ENCODE measurements around the gene SNAPC2. TPM values are rescaled to one million over a fixed set of nuclear protein-coding genes. Genes with fewer than 3 reads are reported as not detected.

Gene SNAPC2
- total RNA-seq, 1 donor from 2014 or later, result 10.8 TPM

- Mint-ChIP-seq H3K4me3 (ENCODE audit: low read depth) (no peak overlapping the region), H3K4me1 (ENCODE audit: low read depth) (no peaks in the 10 kb centered on the region), H3K36me3 (ENCODE audit: insufficient read depth) (no peaks in the 10 kb centered on the region), H3K27ac (no peak overlapping the region), H3K9me3 (ENCODE audit: low read depth) (no peaks in the 10 kb centered on the region), H3K27me3 (peaks cover 10% of the 10 kb centered on the region)
- no peak for DNase-seq (ENCODE audit: low spot score, unreplicated experiment)
- TF ChIP-seq, protein P1, sequence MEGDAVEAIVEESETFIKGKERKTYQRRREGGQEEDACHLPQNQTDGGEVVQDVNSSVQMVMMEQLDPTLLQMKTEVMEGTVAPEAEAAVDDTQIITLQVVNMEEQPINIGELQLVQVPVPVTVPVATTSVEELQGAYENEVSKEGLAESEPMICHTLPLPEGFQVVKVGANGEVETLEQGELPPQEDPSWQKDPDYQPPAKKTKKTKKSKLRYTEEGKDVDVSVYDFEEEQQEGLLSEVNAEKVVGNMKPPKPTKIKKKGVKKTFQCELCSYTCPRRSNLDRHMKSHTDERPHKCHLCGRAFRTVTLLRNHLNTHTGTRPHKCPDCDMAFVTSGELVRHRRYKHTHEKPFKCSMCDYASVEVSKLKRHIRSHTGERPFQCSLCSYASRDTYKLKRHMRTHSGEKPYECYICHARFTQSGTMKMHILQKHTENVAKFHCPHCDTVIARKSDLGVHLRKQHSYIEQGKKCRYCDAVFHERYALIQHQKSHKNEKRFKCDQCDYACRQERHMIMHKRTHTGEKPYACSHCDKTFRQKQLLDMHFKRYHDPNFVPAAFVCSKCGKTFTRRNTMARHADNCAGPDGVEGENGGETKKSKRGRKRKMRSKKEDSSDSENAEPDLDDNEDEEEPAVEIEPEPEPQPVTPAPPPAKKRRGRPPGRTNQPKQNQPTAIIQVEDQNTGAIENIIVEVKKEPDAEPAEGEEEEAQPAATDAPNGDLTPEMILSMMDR (IDR thresholded peaks at IDR 0.05; ENCODE audit: unreplicated experiment), result no peak
These were observed 25.4 kb upstream of the SNAPC2 start for GRCh38 chr19:7894612-7895309.

DNA sequence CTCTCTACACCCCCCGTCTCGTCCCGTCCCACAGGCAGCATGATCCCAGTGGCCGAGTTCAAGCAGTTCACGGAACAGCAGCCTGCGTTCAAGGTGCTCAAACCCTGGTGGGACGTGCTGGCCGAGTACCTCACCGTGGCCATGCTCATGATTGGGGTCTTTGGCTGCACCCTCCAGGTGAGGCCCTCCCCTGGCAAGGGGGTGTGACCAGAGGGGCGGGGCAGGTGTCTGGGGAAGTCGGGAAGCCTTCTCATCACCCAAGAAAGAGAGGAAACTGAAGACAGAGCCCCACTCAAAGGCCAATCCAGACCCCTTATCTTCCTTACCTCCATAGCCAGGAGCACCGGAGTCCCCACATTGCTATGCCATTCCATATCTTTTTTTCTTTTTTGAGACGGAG, 24.6 kb upstream of the SNAPC2 start:
- TF ChIP-seq, protein P1 (IDR thresholded peaks at IDR 0.05; ENCODE audit: unreplicated experiment), result no peak
- Mint-ChIP-seq H3K27ac (no peak overlapping the region), H3K4me3 (ENCODE audit: low read depth) (no peak overlapping the region), H3K36me3 (ENCODE audit: insufficient read depth) (no peaks in the 10 kb centered on the region), H3K9me3 (ENCODE audit: low read depth) (no peaks in the 10 kb centered on the region), H3K27me3 (peaks cover 10% of the 10 kb centered on the region), H3K4me1 (ENCODE audit: low read depth) (no peaks in the 10 kb centered on the region)
- no peak for DNase-seq (ENCODE audit: low spot score, unreplicated experiment)

DNA sequence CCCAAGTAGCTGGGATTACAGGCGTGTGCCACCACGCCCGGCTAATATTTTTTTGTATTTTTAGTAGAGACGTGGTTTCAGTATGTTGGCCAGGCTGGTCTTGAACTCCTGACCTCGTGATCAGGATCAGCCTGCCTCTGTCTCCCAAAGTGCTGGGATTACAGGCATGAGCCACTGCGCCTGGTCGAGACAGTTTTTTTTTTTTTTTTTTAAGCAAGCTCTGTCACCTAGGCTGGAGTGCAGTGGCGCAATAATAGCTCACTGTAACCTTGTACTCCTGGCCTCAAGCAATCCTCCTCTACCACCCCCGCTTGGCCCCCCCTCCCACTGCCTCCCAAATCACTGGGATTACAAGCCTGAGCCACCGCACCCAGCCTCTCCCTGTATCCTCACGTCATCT, 22.8 kb upstream of the SNAPC2 start:
- Mint-ChIP-seq H3K4me3 (ENCODE audit: low read depth) (no peak overlapping the region), H3K27ac (no peak overlapping the region), H3K27me3 (peaks cover 2% of the 10 kb centered on the region), H3K36me3 (ENCODE audit: insufficient read depth) (no peaks in the 10 kb centered on the region), H3K9me3 (ENCODE audit: low read depth) (no peaks in the 10 kb centered on the region), H3K4me1 (ENCODE audit: low read depth) (no peaks in the 10 kb centered on the region)
- DNase-seq (ENCODE audit: low spot score, unreplicated experiment), result no peak
- TF ChIP-seq, protein P1 (IDR thresholded peaks at IDR 0.05; ENCODE audit: unreplicated experiment), result no peak

DNA sequence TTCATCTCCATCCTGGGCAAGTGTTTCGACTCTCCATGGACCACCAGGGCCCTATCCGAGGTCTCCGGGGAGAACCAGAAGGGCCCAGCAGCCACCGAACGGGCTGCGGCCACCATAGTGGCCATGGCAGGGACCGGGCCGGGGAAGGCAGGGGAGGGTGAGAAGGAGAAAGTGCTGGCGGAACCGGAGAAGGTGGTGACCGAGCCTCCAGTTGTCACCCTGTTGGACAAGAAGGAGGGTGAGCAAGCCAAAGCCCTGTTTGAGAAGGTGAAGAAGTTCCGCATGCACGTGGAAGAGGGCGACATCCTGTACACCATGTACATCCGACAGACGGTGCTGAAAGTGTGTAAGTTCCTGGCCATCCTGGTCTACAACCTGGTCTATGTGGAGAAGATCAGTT, 21.2 kb upstream of the SNAPC2 start:
- Mint-ChIP-seq H3K27me3 (peaks cover 2% of the 10 kb centered on the region), H3K9me3 (ENCODE audit: low read depth) (no peaks in the 10 kb centered on the region), H3K4me3 (ENCODE audit: low read depth) (no peak overlapping the region), H3K36me3 (ENCODE audit: insufficient read depth) (no peaks in the 10 kb centered on the region), H3K27ac (no peak overlapping the region), H3K4me1 (ENCODE audit: low read depth) (peaks cover 8% of the 10 kb centered on the region)
- DNase-seq (ENCODE audit: low spot score, unreplicated experiment), result no peak
- TF ChIP-seq, protein P1 (IDR thresholded peaks at IDR 0.05; ENCODE audit: unreplicated experiment), result no peak

GRCh38 chr19:7899751-7900378, 20.3 kb upstream of the SNAPC2 start:
- H3K4me3 Mint-ChIP-seq (ENCODE audit: low read depth), result no peak overlapping the region
- H3K36me3 Mint-ChIP-seq (ENCODE audit: insufficient read depth), result no peaks in the 10 kb centered on the region
- H3K9me3 Mint-ChIP-seq (ENCODE audit: low read depth), result no peaks in the 10 kb centered on the region
- H3K4me1 Mint-ChIP-seq (ENCODE audit: low read depth), result peaks cover 12% of the 10 kb centered on the region
- H3K27me3 Mint-ChIP-seq, result no peaks in the 10 kb centered on the region
- H3K27ac Mint-ChIP-seq, result no peak overlapping the region
- no peak for DNase-seq (ENCODE audit: low spot score, unreplicated experiment)
- TF ChIP-seq, protein P1 (IDR thresholded peaks at IDR 0.05; ENCODE audit: unreplicated experiment), result no peak

Measured in progenitor cell of endocrine pancreas (in vitro differentiated cells).